K562 (cell line): ENCODE data around the gene PIK3R6. TPM values are rescaled to one million over a fixed set of nuclear protein-coding genes. Genes with fewer than 3 reads are reported as not detected.

Experiments
- ATAC-seq: fragments of 200-7000 bp; cut with Tn5 transposase; 3 replicates; pipeline ENCODE4 v1.9.1; 2020; ENCODE audit warnings: moderate library complexity
- BruUV-seq: library from RNA; stranded (reverse); fragments of 400-500 nt; replicated peaks from 2 replicates; lab custom pipeline; 2021; lab: Mats Ljungman, UMichigan
- CTCF ChIA-PET: fragments of 300-600 bp; formaldehyde crosslinking; extraction: SDS; loops from one replicate; lab custom pipeline; 2021; ENCODE audit warnings: low intra/inter-chr PET ratio; lab: Yijun Ruan, JAX
- POLR2A ChIA-PET: fragments of 300-600, 350-650 bp; sonication (Branson Sonifier 250); formaldehyde crosslinking; extraction: SDS; loops from one replicate; lab custom pipeline; 2021; ENCODE audit warnings: antibody characterized with exemption, inconsistent platforms; lab: Yijun Ruan, JAX
- DNase-seq, 4 experiments: peaks; one replicate each; pipeline versions ENCODE4 v3.0.0 to v3.0.0-alpha.2; 2011 to 2018; ENCODE audit warnings: low spot score in 3 of 4, mixed read lengths in 3 of 4; ENCODE audit errors: extremely low read depth in 1 of 4
- FAIRE-seq: peaks from 2 replicates; lab custom pipeline; 2011; peaks lifted over from hg19 to GRCh38; lab: Jason Lieb, UNC
- H2AFZ ChIP-seq: 2 replicates; pipeline ENCODE4 v1.6.0; 2011; ENCODE audit warnings: low read depth, low read length, control low read depth, inconsistent platforms
- H3K27ac ChIP-seq: fragments of 200-600 bp; 3 replicates; pipeline ENCODE4 v1.8.0; 2011; ENCODE audit warnings: low read depth, mild to moderate bottlenecking, control low read depth, inconsistent platforms, low read length, moderate library complexity, mixed read lengths; ENCODE audit errors: extremely low read depth
- H3K27me3 ChIP-seq, 2 experiments: fragments of 300-600 bp in 1 of 2; 2 replicates in 1 of 2; 3 replicates in 1 of 2; pipeline versions ENCODE4 v1.6.0 to v1.8.0; 2011; ENCODE audit warnings: inconsistent platforms in 2 of 2, low read length in 2 of 2, mild to moderate bottlenecking in 1 of 2, mixed read lengths in 1 of 2, moderate library complexity in 1 of 2; ENCODE audit not compliant: control insufficient read depth in 2 of 2, insufficient read depth in 2 of 2
- H3K36me3 ChIP-seq: fragments of 300-600 bp; 3 replicates; pipeline ENCODE4 v1.8.0; 2011; ENCODE audit warnings: mild to moderate bottlenecking, low read length, inconsistent platforms; ENCODE audit not compliant: control insufficient read depth, insufficient read depth
- H3K4me1 ChIP-seq, 2 experiments: fragments of 200-600 bp in 1 of 2; replicated peaks in 1 of 2; 2 replicates in 1 of 2; 3 replicates in 1 of 2; pipeline versions ENCODE4 v1.5.1 to v1.8.0; 2011; ENCODE audit warnings: inconsistent platforms in 2 of 2, low read length in 2 of 2, mild to moderate bottlenecking in 1 of 2, mixed read lengths in 1 of 2, moderate library complexity in 1 of 2; ENCODE audit not compliant: control insufficient read depth in 2 of 2, insufficient read depth in 2 of 2
- H3K4me2 ChIP-seq: 2 replicates; pipeline ENCODE4 v1.6.1; 2011; ENCODE audit warnings: low read length, control low read depth, inconsistent platforms, mixed read lengths; ENCODE audit not compliant: insufficient read depth
- H3K4me3 ChIP-seq: fragments of 200-600 bp; sonication (generic), shearing (Covaris generic); 2 replicates; pipeline ENCODE4 v1.5.1; 2016; ENCODE audit warnings: control low read depth, inconsistent platforms
- H3K79me2 ChIP-seq: fragments of 200-600 bp; 3 replicates; pipeline ENCODE4 v1.8.0; 2011; ENCODE audit warnings: low read length, inconsistent platforms; ENCODE audit not compliant: control insufficient read depth, insufficient read depth
- H3K9ac ChIP-seq, 2 experiments: 2 replicates each; pipeline versions ENCODE4 v1.6.0 to v1.6.1; 2011; ENCODE audit warnings: low read depth in 2 of 2, low read length in 2 of 2, control low read depth in 1 of 2, inconsistent platforms in 1 of 2, mild to moderate bottlenecking in 1 of 2, mixed read lengths in 1 of 2; ENCODE audit not compliant: insufficient read depth in 1 of 2
- H3K9me1 ChIP-seq: one replicate; pipeline ENCODE4 v1.6.0; 2011; ENCODE audit warnings: inconsistent platforms, mild to moderate bottlenecking, low read length, moderate library complexity; ENCODE audit not compliant: control insufficient read depth, insufficient read depth
- H3K9me3 ChIP-seq: replicated peaks from 2 replicates; pipeline ENCODE4 v1.5.1; 2011; ENCODE audit warnings: low read depth, low read length, inconsistent platforms; ENCODE audit not compliant: control insufficient read depth, insufficient read depth
- H4K20me1 ChIP-seq: replicated peaks from 2 replicates; pipeline ENCODE4 v1.6.1; 2011; ENCODE audit warnings: low read length, inconsistent platforms, mixed read lengths; ENCODE audit not compliant: control insufficient read depth, insufficient read depth
- CHD1 ChIP-seq: fragments of 200-600 bp; sonication (generic); IDR thresholded peaks from one replicate; pipeline ENCODE4 v1.6.1; 2012; ENCODE audit warnings: mild to moderate bottlenecking, moderate library complexity, low read length, inconsistent platforms
- ELF2 ChIP-seq: fragments of 250-450 bp; sonication (Bioruptor Pico); IDR thresholded peaks from 2 replicates; pipeline ENCODE4 v1.5.0; 2021; ENCODE audit warnings: mild to moderate bottlenecking
- FOS ChIP-seq: IDR thresholded peaks from 3 replicates; pipeline ENCODE4 v1.6.1; 2011; ENCODE audit not compliant: insufficient read length; ENCODE audit errors: extremely low read depth
- TBL1XR1 ChIP-seq, 2 experiments: IDR thresholded peaks; 2 replicates each; pipeline ENCODE4 v1.6.1; 2012; ENCODE audit warnings: improper control_type of control experiment in 2 of 2, low read length in 2 of 2, mild to moderate bottlenecking in 1 of 2
- ZKSCAN3 ChIP-seq: fragments of 250-450 bp; sonication (Bioruptor Pico); IDR thresholded peaks from 2 replicates; pipeline ENCODE4 v1.4.0; 2020
- ZNF311 ChIP-seq: fragments of 250-450 bp; sonication (Bioruptor Pico); IDR thresholded peaks from 2 replicates; pipeline ENCODE4 v1.4.0; 2020; ENCODE audit warnings: mild to moderate bottlenecking, moderate library complexity
- WGBS: fragments of 100-300 bp; shearing (Covaris generic); methylation state at CpG from one replicate; pipeline ENCODE4 v1.1.6; 2016; ENCODE audit warnings: low coverage, mixed read lengths; ENCODE audit not compliant: insufficient coverage; ENCODE audit errors: missing lambda C conversion rate; 5-methylcytosine and 5-hydroxymethylcytosine counted together
- in situ Hi-C: fragments of 300-500 bp; cut with MboI; formaldehyde crosslinking; loops from 4 replicates; pipeline ENCODE4 v1.15.0; 2018; ENCODE audit warnings: inconsistent platforms, mixed read lengths
- intact Hi-C: fragments of 100-400 bp; cut with micrococcal nuclease; formaldehyde crosslinking; loops from 2 replicates; pipeline ENCODE4 v1.14.2; 2022
- polyA plus RNA-seq, 8 experiments: library from polyadenylated mRNA; depleted of rRNA in 4 of 8; stranded (reverse) in 5 of 8; unstranded in 3 of 8; fragments of >200 nt; fragmentation: Nextera tagmentation in 2 of 8; fragmentation: Illumina TruSeq in 1 of 8; extraction: Ambion mirVana in 2 of 8; extraction: Trizol in 1 of 8; gene quantifications; 2 replicates each; pipeline versions ENCODE4 v1.2.1 to v1.2.3, GENCODE V29; 2011 to 2014; ENCODE audit warnings: inconsistent platforms in 1 of 8, missing spikeins in 1 of 8
- total RNA-seq, 7 experiments: library from RNA; depleted of rRNA in 6 of 7; stranded (reverse); fragments of >200 nt in 6 of 7; fragmentation: Illumina TruSeq in 2 of 7; extraction: Trizol in 2 of 7; gene quantifications; 2 replicates each; pipeline versions ENCODE4 v1.2.1 to v1.2.3, GENCODE V29; 2011 to 2021; ENCODE audit warnings: low replicate concordance in 1 of 7
- TF ChIP-seq, protein P1 (sequence below): fragments of 250-450 bp; sonication (Bioruptor Pico); IDR thresholded peaks from 2 replicates; pipeline ENCODE4 v1.5.0; 2020; ENCODE audit warnings: mild to moderate bottlenecking
- TF ChIP-seq, protein P2 (sequence below), 2 experiments: fragments of 200-800 bp in 1 of 2; sonication (Bioruptor generic) in 1 of 2; sonication (generic) in 1 of 2; formaldehyde crosslinking in 1 of 2; IDR thresholded peaks in 1 of 2; conservative IDR thresholded peaks in 1 of 2; 2 replicates each; pipeline versions ENCODE4 v1.5.0 to v1.6.1; 2016 to 2020; ENCODE audit warnings: missing compliant biosample characterization in 1 of 2, missing genetic modification characterization in 1 of 2, missing genetic modification reagents in 1 of 2
- TF ChIP-seq, protein P3 (sequence below): fragments of 450-650 bp; IDR thresholded peaks from one replicate; pipeline ENCODE4 v1.6.1; 2018; ENCODE audit warnings: mild to moderate bottlenecking, moderate library complexity; ENCODE audit not compliant: partially characterized antibody
- TF ChIP-seq, protein P4 (sequence below): IDR thresholded peaks from 3 replicates; pipeline ENCODE4 v1.6.1; 2011; ENCODE audit warnings: borderline replicate concordance, mild to moderate bottlenecking, moderate library complexity; ENCODE audit not compliant: insufficient read length; ENCODE audit errors: extremely low read depth
- TF ChIP-seq, protein P5 (sequence below): fragments of 450-650 bp; formaldehyde crosslinking; IDR thresholded peaks from 2 replicates; pipeline ENCODE4 v1.4.0; 2022; ENCODE audit warnings: missing genetic modification characterization

Gene PIK3R6
- total and polyA plus RNA-seq, 9 of the 15 experiments (the other 6 are each of a cell fraction or from before 2014, with no cell fraction given): 0.04 TPM; not detected in 8

DNA sequence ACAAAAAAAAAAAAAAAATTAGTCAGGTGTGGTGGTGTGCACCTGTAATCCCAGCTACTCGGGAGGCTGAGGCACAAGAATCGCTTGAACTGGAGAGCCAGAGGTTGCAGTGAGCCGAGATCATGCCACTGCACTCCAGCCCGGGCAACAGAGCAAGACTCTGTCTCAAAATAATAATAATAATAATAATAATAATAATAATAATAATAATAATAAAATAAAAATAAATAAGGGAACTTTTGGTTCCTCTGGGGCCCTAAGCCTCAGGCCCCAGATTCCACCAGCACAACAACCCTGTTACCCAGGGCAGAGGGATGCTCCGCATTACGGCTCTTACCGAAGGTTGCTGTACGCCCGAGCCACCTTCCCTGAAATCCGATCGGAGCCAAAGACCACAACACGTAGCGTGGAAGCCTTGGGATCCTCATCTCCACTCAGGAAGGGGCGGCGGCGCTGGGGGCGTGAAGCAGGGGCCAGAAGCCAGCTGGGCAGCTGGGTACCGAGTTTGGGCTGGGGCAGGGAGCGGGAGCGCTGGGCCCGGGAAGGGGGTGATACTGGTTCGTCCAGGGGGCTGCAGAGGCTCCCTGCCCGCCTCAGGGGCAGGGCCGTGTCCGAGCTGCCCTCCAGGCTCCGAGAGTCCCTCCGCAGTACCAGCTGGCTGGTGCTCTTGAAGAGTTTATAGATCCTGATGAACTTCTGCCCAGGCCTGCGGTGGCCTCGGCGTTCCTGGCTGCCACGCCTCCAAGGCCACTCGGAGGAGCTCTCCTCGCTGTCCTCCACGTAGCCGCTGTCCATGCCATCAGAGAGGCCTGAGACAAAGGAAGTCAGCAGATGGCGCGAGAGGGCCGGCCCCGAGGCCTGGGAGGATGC, 20.6 kb upstream of the PIK3R6 start:
- no peak for FAIRE-seq
- POLR2A ChIA-PET: interaction anchor here (0.6 to 1.0 kb wide), 4 partner anchors 12 to 1861 kb away, joined by 3 to 4 read pairs (median 3); no protein-coding TSS in a partner anchor
- TF ChIP-seq, protein P1, sequence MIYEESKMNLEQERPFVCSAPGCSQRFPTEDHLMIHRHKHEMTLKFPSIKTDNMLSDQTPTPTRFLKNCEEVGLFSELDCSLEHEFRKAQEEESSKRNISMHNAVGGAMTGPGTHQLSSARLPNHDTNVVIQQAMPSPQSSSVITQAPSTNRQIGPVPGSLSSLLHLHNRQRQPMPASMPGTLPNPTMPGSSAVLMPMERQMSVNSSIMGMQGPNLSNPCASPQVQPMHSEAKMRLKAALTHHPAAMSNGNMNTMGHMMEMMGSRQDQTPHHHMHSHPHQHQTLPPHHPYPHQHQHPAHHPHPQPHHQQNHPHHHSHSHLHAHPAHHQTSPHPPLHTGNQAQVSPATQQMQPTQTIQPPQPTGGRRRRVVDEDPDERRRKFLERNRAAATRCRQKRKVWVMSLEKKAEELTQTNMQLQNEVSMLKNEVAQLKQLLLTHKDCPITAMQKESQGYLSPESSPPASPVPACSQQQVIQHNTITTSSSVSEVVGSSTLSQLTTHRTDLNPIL (CRISPR knock-in tag): no peak
- no peak for TF ChIP-seq ELF2 (CRISPR knock-in tag)
- TF ChIP-seq, protein P2, sequence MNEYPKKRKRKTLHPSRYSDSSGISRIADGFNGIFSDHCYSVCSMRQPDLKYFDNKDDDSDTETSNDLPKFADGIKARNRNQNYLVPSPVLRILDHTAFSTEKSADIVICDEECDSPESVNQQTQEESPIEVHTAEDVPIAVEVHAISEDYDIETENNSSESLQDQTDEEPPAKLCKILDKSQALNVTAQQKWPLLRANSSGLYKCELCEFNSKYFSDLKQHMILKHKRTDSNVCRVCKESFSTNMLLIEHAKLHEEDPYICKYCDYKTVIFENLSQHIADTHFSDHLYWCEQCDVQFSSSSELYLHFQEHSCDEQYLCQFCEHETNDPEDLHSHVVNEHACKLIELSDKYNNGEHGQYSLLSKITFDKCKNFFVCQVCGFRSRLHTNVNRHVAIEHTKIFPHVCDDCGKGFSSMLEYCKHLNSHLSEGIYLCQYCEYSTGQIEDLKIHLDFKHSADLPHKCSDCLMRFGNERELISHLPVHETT (CRISPR knock-in tag; conservative IDR thresholded peaks at IDR 0.05 in 1 of 2, IDR thresholded peaks at IDR 0.05 in 1 of 2): no peak
- TF ChIP-seq ZKSCAN3: no peak
- TF ChIP-seq, protein P3, sequence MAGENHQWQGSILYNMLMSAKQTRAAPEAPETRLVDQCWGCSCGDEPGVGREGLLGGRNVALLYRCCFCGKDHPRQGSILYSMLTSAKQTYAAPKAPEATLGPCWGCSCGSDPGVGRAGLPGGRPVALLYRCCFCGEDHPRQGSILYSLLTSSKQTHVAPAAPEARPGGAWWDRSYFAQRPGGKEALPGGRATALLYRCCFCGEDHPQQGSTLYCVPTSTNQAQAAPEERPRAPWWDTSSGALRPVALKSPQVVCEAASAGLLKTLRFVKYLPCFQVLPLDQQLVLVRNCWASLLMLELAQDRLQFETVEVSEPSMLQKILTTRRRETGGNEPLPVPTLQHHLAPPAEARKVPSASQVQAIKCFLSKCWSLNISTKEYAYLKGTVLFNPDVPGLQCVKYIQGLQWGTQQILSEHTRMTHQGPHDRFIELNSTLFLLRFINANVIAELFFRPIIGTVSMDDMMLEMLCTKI: no peak
- no peak for TF ChIP-seq CHD1
- TF ChIP-seq, protein P4, sequence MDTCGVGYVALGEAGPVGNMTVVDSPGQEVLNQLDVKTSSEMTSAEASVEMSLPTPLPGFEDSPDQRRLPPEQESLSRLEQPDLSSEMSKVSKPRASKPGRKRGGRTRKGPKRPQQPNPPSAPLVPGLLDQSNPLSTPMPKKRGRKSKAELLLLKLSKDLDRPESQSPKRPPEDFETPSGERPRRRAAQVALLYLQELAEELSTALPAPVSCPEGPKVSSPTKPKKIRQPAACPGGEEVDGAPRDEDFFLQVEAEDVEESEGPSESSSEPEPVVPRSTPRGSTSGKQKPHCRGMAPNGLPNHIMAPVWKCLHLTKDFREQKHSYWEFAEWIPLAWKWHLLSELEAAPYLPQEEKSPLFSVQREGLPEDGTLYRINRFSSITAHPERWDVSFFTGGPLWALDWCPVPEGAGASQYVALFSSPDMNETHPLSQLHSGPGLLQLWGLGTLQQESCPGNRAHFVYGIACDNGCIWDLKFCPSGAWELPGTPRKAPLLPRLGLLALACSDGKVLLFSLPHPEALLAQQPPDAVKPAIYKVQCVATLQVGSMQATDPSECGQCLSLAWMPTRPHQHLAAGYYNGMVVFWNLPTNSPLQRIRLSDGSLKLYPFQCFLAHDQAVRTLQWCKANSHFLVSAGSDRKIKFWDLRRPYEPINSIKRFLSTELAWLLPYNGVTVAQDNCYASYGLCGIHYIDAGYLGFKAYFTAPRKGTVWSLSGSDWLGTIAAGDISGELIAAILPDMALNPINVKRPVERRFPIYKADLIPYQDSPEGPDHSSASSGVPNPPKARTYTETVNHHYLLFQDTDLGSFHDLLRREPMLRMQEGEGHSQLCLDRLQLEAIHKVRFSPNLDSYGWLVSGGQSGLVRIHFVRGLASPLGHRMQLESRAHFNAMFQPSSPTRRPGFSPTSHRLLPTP: no peak
- TF ChIP-seq, protein P5, sequence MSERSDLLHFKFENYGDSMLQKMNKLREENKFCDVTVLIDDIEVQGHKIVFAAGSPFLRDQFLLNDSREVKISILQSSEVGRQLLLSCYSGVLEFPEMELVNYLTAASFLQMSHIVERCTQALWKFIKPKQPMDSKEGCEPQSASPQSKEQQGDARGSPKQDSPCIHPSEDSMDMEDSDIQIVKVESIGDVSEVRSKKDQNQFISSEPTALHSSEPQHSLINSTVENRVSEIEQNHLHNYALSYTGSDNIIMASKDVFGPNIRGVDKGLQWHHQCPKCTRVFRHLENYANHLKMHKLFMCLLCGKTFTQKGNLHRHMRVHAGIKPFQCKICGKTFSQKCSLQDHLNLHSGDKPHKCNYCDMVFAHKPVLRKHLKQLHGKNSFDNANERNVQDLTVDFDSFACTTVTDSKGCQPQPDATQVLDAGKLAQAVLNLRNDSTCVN: no peak
- TF ChIP-seq ZNF311 (CRISPR knock-in tag): no peak
- no peak for TF ChIP-seq FOS
- TF ChIP-seq TBL1XR1 (IDR thresholded peaks at IDR 0.05; ENCODE audit: low read length in 2 of 2): no peak

More for the DNA sequence above, 20.6 kb upstream of the PIK3R6 start:
- intact Hi-C loops (no loop called here), in situ Hi-C loops (no loop called here)
- no peak overlapping the region for H3K4me3 ChIP-seq
- WGBS: 16% methylated on average over 34 of the region's 39 CpGs
- peaks cover 0 to 15% of the 10 kb centered on the region in 2 experiments; a peak in 2 of 5 replicates for H3K4me1 ChIP-seq
- ATAC-seq: peak; percentile 88
- no peaks in the 10 kb centered on the region for H3K9me1 ChIP-seq
- no peak overlapping the region for H3K9ac ChIP-seq
- H3K4me2 ChIP-seq: no peak overlapping the region; the same call in 1 of the 2 replicates
- H2AFZ ChIP-seq: no peak overlapping the region
- no peaks in the 10 kb centered on the region for H3K9me3 ChIP-seq
- H4K20me1 ChIP-seq: no peaks in the 10 kb centered on the region
- CTCF ChIA-PET: no interaction called here
- H3K36me3 ChIP-seq: no peaks in the 10 kb centered on the region
- H3K27ac ChIP-seq: no peak overlapping the region
- BruUV-seq: no TSS peak
- H3K27me3 ChIP-seq: peaks cover 0 to 4% of the 10 kb centered on the region in 2 experiments; a peak in 2 of 5 replicates
- H3K79me2 ChIP-seq: no peaks in the 10 kb centered on the region
- DNase-seq: peak; percentile 12 to 60 (median 24)
